ENCODE results near the gene LBR.
A peak's percentile ranks its signal among the peaks of the same experiment; 100 is the strongest.
"Not testable (repeated sequence)": the region's sequence is repeated elsewhere in the genome, so short reads cannot be mapped to it uniquely, and the experiment has no call there.

LBR gene

DNA sequence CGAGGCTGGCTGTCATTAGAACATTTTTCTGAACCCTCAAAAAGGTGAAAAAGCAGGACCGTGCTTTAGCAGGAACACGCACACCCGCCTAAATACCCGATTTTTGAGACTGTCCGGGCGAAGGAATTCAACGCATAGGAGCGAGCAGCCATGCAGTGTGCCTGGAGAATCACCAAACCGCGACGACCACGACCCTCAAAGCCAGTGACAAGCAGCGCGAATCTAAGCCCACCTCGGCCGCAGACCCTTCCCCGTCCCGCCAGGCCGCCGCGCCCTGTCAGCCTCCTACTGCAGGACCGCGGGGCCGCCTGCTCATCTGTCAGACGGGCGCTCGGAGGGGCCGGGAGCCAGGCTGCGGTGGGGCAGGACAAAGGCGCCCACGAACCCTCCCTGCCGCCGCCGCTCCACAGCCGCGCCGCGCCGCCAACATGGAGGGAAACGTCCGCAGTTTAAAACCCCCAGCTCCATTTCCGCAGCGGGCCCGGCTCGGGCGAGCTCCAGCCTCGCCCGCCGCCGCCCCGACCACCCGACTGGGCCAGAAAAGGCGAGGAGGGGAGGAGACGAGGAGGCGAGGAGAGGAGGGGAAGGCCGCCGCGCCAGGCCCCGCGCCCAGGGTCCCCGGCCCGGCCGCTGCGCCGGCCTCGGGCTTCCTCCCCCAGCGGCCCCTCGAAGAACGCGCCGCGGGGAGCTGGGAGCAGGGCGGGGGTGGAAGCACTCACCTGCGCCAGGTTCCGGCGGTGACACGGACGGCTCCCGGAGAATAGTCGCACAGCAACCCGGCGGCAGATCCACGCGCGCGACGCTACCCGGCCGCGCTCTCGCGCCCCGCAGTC, at the start of gene LBR:
Gene LBR, minus strand, starts transcription at position 804 of the 833 bp plus-strand sequence. CDS start 3,963 bp downstream, outside the sequence.
- peak; percentile 11 for DNase-seq (ENCODE audit: low read depth)

DNA sequence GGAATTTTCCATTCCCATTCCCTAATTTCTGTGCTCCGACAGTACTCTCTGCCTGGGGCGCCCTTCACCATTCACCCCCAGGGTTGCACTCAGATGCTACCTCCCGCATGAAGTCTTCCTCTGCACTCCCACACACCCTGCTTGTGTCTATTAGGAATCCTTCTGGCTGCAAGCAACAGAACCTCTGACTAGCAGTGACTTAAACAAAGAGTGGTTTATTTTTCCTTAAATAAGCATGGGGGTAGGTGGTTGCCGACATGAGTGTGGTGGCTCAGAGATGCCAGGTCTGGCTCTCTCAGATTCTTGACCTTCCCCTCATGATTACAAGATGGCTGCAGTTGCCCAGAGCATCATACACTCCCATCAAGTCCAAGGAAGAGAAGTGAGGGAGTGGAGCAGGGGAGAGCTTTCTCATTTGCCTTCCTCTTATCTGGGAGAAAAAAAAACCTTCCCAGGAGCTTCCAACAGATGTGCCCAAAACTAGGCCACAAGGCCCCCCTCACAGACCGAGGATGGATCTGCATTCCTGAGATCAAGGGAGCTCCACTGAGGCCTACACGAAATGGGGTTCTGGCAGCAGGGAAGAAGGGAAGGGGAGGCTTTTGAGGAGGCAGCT, 49.6 kb upstream of the LBR start:
- no peak for DNase-seq (ENCODE audit: low read depth)

DNA sequence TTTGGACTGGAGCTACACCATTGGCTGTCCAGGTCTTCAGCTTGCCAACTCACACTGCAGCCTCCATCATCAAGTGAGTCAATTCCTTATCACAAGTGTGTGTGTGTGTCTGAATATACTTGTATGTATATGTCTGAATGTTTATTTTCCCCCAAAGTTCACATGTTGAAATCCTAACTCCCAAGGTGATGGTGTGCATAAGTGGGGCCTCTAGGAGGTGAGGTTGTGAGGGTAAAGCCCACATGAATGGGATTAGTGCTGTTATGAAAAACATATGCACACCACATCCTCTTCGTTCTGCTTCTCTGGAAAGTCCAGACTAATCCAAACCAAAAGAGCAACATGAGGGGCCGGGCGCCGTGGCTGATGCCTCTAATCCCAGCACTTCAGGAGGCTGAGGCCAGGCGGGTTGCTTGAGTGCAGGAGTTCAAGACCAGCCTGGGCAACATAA, 48.7 kb upstream of the LBR start:
- DNase-seq (ENCODE audit: low read depth): no peak

DNA sequence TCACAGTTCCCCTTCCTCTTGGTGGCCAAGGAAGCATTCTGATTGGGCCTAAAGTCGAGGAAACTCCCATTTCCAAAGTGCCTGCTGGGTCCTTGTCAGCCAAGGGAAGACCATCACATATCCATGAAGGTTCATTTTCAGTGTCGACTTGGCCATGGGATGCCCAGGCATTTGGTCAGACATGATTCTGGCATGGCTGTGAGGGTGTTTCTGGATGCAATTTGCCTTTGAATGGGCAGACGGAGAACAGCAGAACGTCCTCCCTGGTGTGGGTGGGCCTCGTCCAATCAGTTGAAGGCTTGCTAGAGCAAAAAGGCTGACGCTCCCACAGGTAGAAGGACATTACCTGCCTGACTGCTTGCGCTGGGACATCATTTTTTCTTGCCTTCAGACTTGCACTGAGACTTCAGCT, 48.3 kb upstream of the LBR start:
- DNase-seq (ENCODE audit: low read depth): no peak

DNA sequence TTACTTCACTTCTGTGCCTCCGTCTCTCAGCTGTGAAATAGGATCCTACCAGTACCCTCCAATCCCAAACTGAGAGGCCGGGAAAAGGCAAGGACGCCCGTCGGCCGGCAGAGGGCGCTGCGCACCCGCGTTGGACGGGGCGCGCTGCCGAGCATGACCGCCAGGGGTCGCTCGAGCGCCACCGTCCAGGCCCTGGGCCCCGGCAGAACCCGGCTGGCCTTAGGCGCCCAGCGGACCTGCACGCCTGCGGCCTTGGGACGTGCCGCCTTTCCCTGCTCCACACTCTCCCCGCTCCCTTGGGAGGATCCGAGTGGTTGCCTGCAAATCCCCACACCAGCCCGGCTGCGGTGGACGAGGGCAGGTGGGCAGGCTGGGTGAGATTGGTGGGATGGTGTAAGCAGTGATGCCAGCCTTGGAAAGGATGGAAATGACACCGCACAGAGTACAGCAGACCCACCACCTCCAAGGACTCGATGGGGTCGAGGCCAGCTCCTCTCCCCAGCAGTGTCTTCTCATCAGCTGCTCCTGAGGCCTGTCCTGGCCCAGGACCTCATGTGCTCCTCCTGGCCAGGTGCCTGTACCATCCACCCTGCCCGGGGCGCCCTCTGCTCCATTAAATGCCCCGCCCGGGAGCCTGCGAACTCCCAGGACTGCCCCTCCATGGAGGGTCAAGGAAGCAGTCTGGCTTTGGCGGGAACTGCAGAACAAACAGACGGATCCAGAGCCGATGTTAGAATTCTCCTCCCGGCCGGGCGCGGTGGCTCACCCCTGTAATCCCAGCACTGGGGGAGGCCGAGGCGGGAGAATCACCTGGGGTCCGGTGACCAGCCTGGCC, 47.4 kb upstream of the LBR start:
- DNase-seq (ENCODE audit: low read depth): peak; percentile 51

DNA sequence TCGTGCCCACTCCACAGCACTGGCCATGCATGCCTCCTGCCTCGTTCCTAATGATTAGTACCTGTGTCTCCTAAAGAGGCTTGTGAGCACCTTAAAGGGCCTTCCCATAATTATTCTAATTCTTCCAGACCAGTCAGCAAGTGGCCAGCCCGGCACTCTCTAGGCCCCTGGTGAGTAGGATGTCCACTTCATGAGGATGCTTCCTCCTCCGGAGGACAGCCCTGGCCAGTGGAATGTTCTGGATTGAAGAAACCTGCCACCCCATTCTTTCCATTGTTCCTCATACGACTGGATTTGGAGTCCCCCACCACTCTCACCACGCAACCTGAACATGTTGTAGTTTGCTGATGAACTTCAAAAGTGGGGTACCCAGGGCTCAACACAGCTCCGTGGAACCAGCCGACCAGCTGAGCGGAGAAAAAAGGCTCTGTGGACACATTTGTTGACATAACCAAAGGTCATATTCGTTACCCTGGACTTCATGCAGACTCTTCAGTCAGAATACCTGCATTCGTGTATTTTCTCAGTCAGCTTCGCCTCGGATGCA, 46.7 kb upstream of the LBR start:
- DNase-seq (ENCODE audit: low read depth): no peak

DNA sequence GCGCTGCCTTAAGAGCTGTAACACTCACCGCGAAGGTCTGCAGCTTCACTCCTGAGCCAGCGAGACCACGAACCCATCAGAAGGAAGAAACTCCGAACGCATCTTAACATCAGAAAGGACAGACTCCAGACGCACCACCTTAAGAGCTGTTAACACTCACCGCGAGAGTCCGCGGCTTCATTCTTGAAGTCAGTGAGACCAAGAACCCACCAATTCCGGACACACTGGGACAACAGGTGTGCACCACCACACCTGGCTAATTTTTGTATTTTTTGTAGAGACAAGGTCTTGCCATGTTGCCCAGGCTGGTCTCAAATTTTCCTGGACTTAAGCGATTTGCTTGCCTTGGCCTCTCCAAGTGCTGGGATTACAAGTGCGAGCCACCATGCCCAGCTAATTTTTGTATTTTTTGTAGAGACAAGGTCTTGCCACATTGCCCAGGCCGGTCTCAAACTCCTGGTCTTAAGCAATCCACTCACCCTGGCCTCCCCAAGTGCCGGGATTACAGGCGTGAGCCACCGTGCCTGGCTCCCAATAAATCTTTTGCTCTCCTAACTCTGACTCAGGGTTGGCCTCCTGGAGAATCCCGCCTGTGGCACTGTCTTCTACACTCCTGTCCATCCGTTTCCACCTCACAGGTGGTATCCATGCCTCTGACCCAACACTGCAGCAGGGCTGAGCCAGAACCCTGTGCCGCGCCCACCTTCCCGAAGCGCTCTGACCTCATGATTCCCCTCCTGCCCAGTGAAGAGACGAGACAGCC, 46.0 kb upstream of the LBR start:
- DNase-seq (ENCODE audit: low read depth): not testable (repeated sequence)

DNA sequence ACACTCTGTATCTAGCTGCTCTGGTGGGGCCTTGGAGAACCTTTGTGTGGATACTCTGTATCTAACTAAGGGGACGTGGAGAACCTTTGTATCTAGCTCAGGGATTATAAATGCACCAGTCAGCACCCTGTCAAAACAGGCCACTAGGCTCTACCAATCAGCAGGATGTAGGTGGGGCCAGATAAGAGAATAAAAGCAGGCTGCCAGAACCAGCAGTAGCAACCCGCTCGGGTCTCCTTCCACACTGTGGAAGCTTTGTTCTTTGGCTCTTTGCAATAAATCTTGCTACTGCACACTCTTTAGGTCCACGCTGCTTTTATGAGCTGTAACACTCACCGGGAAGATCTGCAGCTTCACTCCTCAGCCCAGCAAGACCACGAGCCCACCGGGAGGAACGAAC, 45.4 kb upstream of the LBR start:
- DNase-seq (ENCODE audit: low read depth): not testable (repeated sequence)

DNA sequence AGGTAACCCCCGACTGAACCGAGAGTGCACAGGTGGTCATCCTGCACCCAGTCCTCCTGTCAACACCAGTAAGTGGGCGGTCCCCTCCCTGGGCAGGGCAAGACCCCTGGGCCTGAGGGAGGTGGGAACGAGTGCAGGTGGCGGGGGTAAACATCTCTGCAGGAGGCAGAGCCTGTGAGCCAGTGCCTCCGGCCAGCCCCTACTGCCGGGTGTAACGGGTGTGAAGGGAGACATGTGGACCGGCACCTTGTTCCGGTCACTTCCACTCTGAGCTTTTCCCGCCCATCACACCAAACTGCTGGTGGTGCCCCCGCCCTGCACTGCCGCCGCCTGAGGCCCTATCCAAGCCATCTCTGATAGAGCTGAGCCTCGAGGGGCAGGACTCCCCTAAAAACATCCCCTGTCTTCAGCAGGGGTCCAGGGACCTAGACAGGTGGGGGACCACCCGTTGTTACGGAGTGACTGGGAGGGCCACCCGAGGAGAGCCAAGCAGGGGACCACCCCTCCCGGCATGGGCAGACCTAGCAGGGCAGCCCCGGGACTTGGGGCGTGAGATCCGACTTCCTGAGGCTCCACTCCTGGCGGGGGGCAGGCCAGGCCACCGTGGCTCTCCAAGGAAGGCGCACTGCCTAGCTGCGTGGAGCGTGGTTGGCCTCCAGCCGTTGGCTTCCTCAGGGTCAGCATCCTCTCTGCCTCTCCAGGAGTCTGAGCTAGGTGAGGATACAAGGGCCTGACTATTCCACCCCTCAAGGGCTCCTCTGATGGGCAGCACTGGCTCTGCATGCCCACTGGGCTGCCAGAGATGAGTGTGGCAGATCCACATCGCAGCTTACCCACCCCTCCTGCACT, 43.8 kb upstream of the LBR start:
- no peak for DNase-seq (ENCODE audit: low read depth)

DNA sequence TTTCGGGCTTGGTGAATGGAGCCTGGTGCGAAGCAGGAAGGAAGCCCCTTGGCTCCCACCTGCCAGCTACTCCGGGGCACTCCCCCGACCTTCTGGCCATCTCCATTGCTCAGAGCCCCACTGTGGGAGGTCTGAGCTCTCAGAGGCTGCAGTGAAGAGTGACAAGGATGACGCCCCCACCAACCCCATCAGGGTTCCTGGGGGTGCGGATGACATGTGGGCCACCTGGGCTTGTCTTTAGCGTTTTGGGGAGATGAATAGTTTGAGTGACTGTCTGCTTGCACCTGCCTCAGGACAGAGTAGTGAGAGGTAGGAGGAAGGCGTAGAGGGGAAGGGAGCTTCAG, 43.2 kb upstream of the LBR start:
- no peak for DNase-seq (ENCODE audit: low read depth)

DNA sequence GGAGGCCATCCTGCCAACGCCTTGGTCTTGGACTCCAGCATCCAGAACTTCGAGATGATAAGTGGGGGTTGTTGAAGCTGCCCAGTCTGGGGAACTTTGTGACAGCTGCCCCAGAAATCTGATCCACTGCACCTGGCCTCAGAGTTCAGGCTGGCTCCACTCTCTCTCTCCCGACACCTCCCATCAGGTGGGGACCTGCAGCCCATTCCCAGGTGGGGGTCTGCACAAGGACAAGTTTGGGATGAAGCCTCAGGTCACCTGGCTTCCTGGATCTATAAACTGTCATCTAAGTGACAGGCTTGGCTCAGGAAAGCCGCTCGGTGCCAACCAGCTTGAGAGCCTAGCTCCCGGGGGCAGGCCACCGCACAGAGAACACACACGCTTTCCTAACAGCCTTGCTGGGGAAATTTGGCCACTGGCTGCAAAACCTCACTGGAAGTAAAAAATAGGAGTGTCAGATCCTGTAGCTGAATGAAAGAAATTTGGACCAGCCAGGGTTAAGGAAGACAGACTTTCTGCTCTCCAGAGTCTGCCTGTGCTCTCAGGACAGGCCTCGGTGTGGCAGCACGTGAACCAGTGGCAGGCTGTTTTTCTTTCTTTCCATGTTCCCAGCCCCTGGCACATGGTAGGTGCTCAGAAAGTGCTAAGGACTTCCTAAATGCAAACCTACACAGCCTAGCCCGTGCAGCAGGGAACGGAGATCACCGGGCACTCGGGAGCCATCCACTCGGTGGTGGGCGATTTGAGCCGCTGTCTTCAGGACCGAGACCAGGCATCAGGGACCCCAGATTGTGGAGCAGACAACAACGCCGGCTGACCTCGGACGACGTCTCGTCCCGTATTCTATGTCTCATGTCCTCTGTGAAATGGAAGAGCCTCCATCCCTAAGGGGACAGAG, 42.6 kb upstream of the LBR start:
- no peak for DNase-seq (ENCODE audit: low read depth)

DNA sequence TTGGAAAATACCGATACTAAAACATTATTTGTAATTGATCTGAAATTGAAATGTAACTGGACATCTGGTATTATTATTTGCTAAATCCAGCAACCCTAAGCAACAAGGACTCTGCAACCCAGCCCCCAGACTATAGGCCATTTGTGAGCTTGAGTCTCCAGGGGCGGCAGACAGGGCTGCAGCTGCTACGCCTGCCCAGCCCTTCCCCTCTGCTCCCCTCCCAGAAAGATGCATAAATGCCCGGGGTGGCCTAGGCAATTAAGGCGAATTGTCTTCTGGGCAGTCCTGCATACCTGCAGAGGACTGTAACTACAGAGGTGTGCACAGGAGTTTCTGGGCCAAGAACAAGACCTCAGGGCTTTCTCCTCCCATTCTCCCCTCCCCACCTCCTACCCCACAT, 41.2 kb upstream of the LBR start:
- no peak for DNase-seq (ENCODE audit: low read depth)

DNA sequence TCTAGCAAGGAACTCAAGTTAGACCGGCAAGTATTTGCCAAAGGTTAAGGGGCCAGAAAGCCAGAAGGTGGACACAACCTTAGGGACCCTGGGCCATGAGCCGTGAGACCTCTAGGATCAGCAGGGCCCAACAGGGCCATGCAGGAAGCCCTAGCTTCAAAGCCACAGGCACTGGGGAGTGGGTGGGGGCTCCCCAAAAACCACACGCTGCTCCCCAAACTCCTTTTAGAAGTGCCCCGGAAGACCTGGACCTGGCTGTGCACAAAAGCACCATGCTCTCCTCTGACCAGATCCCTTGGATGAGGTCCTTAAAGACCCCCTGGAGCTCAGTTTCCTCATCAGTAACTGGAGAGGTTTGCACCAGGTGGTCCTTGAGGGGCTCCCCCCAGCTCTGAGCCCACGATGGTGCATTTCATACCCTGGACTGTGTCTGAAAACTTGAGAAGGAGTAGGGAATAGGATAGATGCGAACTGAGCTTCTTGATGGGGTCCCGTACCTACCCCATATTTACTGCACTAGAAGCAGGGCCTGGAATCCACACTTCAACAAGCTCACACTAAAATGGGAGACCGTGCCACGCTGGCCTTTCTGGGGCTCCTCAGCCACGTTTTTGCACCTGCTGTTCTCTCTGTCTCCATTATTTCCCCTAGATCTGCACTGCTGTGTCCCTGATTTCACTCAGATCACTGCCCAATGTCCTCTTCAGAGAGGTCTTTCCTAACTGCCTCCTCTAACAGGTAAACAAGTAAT, 40.6 kb upstream of the LBR start:
- DNase-seq (ENCODE audit: low read depth): no peak

DNA sequence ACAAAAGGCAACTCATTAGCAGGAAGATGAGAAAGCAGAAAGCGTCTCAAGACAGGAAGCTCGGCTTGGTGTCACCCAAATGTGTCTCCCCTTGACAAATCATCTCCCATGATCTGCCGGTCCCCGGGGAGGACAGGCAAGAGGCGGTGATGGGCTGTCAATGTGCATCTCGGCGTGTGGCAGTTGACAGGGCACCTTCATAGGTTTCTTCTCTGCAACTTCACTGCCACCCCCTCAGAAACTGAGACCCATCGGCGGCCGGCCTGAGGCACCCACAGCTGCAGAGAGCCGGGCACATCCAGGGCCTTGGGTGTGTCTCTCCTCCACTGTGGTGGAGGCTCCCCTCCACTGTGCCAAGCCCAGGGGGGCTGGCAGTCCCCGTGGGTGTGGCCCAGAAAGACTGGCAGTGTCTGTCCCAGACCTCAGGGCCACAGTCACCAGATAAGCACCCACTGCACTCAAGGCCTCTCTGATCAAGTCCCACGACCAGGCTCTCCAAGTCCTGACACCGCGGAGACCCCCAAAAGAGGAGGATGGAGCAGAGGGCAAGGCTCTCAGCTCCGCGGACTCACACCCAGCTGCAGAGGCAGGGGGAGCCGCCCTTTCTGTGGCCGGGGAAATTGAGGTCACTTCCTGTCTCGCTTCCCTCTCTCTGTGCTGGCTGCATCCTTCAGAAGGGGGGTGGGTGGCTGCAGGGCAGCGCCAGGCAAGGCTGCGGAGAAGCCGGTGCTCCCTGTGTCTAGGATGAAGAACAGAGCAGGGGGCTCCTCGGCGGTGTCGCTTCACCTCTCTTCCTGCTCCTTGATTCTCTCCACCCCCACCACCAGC, 39.6 kb upstream of the LBR start:
- peak; percentile 69 for DNase-seq (ENCODE audit: low read depth)

DNA sequence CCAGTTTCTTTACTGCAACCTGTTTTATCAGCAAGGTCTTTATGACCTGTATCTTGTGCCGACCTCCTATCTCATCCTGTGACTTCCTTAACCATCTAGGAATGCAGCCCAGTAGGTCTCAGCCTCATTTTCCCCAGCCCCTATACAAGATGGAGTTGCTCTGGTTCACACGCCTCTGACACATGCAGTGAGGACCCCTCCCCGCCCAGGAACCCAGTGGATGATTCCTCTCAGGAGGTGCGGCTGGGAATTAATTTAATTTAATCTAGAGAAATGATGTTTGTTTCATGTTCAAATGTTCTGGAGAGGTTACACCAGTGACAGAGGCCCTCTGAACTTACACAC, 39.0 kb upstream of the LBR start:
- no peak for DNase-seq (ENCODE audit: low read depth)

DNA sequence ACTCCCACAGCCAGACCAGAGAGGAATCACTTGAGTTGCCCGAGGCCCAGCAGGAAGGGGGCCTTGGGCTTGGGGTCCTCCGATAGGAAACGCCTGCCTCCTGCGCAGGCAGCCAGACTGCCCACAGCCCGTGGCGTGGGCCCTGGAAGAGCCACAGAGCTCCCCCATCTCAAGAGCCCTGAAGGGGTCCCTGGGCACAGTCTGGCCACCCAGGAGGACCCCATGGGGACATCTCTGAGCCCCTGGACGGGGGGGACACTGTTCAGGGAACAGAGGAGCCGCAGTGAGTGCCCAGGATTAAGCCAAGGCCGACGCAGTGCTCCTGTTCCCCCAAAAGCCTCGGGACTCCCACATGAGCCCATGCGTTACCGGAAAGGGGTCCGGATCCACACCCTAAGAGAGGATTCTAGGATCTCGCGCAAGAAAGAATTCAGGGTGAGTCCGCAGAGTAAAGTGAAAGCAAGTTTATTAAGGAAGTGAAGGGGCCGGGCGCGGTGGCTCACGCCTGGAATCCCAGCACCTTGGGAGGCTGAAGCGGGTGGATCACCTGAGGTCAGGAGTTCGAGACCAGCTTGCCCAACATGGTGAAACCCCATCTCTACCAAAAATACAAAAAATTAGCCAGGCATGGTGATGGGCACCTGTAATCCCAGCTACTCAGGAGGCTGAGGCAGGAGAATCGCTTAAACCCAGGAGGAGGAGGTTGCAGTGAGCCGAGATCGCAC, 38.1 kb upstream of the LBR start:
- DNase-seq (ENCODE audit: low read depth): no peak

All from stimulated activated CD8-positive, alpha-beta memory T cell treated with anti-CD3 and anti-CD28 coated beads, Interleukin-12 subunit alpha, Interleukin-12 subunit beta, amount 100 ng/mL, for 1 hour (primary cell).